Stimulated activated memory B cell treated with anti-CD40 and anti-IgM and Interleukin-4, amounts not matched to agents 10 μg/mL and 1 μg/mL and 100 μg/mL, for 72 hours (primary cell): ENCODE results near the gene DLG2.

Experiments used
- ATAC-seq: fragments of 150-1000 bp; cut with Tn5 transposase; 2 replicates; pipeline ENCODE4 v1.10.0; 2021
- H3K27ac Mint-ChIP-seq: one replicate; pipeline ENCODE4 v1.8.0; 2022; ENCODE audit warnings: mild to moderate bottlenecking, mixed read lengths
- H3K27me3 Mint-ChIP-seq: one replicate; pipeline ENCODE4 v1.8.0; 2022; ENCODE audit warnings: mixed read lengths
- H3K36me3 Mint-ChIP-seq: one replicate; pipeline ENCODE4 v1.8.0; 2022; ENCODE audit warnings: mixed read lengths
- H3K4me1 Mint-ChIP-seq: one replicate; pipeline ENCODE4 v1.8.0; 2022; ENCODE audit warnings: mixed read lengths
- H3K4me3 Mint-ChIP-seq: one replicate; pipeline ENCODE4 v1.8.0; 2022; ENCODE audit warnings: mild to moderate bottlenecking, moderate library complexity, mixed read lengths
- H3K9me3 Mint-ChIP-seq: one replicate; pipeline ENCODE4 v1.8.0; 2022; ENCODE audit warnings: mixed read lengths

The DLG2 gene

GRCh38 chr11:84438565-84438964 is 1188.6 kb downstream of the DLG2 start:
- peaks cover 14% of the 10 kb centered on the region for H3K4me1 Mint-ChIP-seq
- no peaks in the 10 kb centered on the region for H3K36me3 Mint-ChIP-seq
- H3K4me3 Mint-ChIP-seq: no peak overlapping the region
- peaks cover 3% of the 10 kb centered on the region for H3K9me3 Mint-ChIP-seq
- no peak overlapping the region for H3K27ac Mint-ChIP-seq
- no peak for ATAC-seq
- H3K27me3 Mint-ChIP-seq: no peaks in the 10 kb centered on the region

GRCh38 chr11:84437071-84437980 is 1189.8 kb downstream of the DLG2 start:
- peaks cover 14% of the 10 kb centered on the region for H3K4me1 Mint-ChIP-seq
- H3K9me3 Mint-ChIP-seq: peaks cover 3% of the 10 kb centered on the region
- peak overlapping the region; percentile 27 for H3K4me3 Mint-ChIP-seq
- no peaks in the 10 kb centered on the region for H3K36me3 Mint-ChIP-seq
- H3K27me3 Mint-ChIP-seq: no peaks in the 10 kb centered on the region
- peak; percentile 89 for ATAC-seq
- H3K27ac Mint-ChIP-seq: no peak overlapping the region

- Mint-ChIP-seq H3K27ac (no peak overlapping the region), H3K27me3 (no peaks in the 10 kb centered on the region), H3K4me3 (no peak overlapping the region), H3K9me3 (no peaks in the 10 kb centered on the region), H3K4me1 (no peaks in the 10 kb centered on the region), H3K36me3 (no peaks in the 10 kb centered on the region)
- no peak for ATAC-seq
Measured at GRCh38 chr11:84430661-84431060, 1196.5 kb downstream of the DLG2 start.

GRCh38 chr11:84425673-84426072 is 1201.5 kb downstream of the DLG2 start:
- Mint-ChIP-seq H3K9me3 (no peaks in the 10 kb centered on the region), H3K27ac (no peak overlapping the region), H3K36me3 (no peaks in the 10 kb centered on the region), H3K27me3 (no peaks in the 10 kb centered on the region), H3K4me3 (no peak overlapping the region), H3K4me1 (no peaks in the 10 kb centered on the region)
- no peak for ATAC-seq

- Mint-ChIP-seq H3K9me3 (no peaks in the 10 kb centered on the region), H3K27ac (no peak overlapping the region), H3K4me1 (no peaks in the 10 kb centered on the region), H3K27me3 (no peaks in the 10 kb centered on the region), H3K36me3 (no peaks in the 10 kb centered on the region), H3K4me3 (no peak overlapping the region)
- ATAC-seq: no peak
Measured at GRCh38 chr11:84420271-84420670, 1206.9 kb downstream of the DLG2 start.

GRCh38 chr11:84419616-84420015 is 1207.5 kb downstream of the DLG2 start:
- Mint-ChIP-seq H3K4me1 (no peaks in the 10 kb centered on the region), H3K4me3 (no peak overlapping the region), H3K36me3 (no peaks in the 10 kb centered on the region), H3K27ac (no peak overlapping the region), H3K27me3 (no peaks in the 10 kb centered on the region), H3K9me3 (no peaks in the 10 kb centered on the region)
- ATAC-seq: no peak

- Mint-ChIP-seq H3K9me3 (no peaks in the 10 kb centered on the region), H3K4me3 (no peak overlapping the region), H3K4me1 (no peaks in the 10 kb centered on the region), H3K36me3 (no peaks in the 10 kb centered on the region), H3K27ac (no peak overlapping the region), H3K27me3 (no peaks in the 10 kb centered on the region)
- no peak for ATAC-seq
Measured at GRCh38 chr11:84414920-84415319, 1212.2 kb downstream of the DLG2 start.

GRCh38 chr11:84413549-84413948 is 1213.6 kb downstream of the DLG2 start:
- no peaks in the 10 kb centered on the region for H3K9me3 Mint-ChIP-seq
- H3K4me1 Mint-ChIP-seq: no peaks in the 10 kb centered on the region
- no peaks in the 10 kb centered on the region for H3K36me3 Mint-ChIP-seq
- no peak overlapping the region for H3K4me3 Mint-ChIP-seq
- H3K27me3 Mint-ChIP-seq: no peaks in the 10 kb centered on the region
- H3K27ac Mint-ChIP-seq: no peak overlapping the region
- ATAC-seq: no peak

- no peaks in the 10 kb centered on the region for H3K36me3 Mint-ChIP-seq
- H3K9me3 Mint-ChIP-seq: no peaks in the 10 kb centered on the region
- no peaks in the 10 kb centered on the region for H3K27me3 Mint-ChIP-seq
- ATAC-seq: no peak
- no peak overlapping the region for H3K4me3 Mint-ChIP-seq
- H3K4me1 Mint-ChIP-seq: no peaks in the 10 kb centered on the region
- no peak overlapping the region for H3K27ac Mint-ChIP-seq
Measured at GRCh38 chr11:84412862-84413261, 1214.3 kb downstream of the DLG2 start.

- H3K4me1 Mint-ChIP-seq: no peaks in the 10 kb centered on the region
- no peaks in the 10 kb centered on the region for H3K36me3 Mint-ChIP-seq
- no peak overlapping the region for H3K27ac Mint-ChIP-seq
- no peak overlapping the region for H3K4me3 Mint-ChIP-seq
- peaks cover 8% of the 10 kb centered on the region for H3K27me3 Mint-ChIP-seq
- ATAC-seq: no peak
- no peaks in the 10 kb centered on the region for H3K9me3 Mint-ChIP-seq
Measured at GRCh38 chr11:84408946-84409411, 1218.2 kb downstream of the DLG2 start.

GRCh38 chr11:84407091-84407490 is 1220.1 kb downstream of the DLG2 start:
- no peaks in the 10 kb centered on the region for H3K4me1 Mint-ChIP-seq
- no peaks in the 10 kb centered on the region for H3K9me3 Mint-ChIP-seq
- peaks cover 20% of the 10 kb centered on the region for H3K27me3 Mint-ChIP-seq
- H3K27ac Mint-ChIP-seq: no peak overlapping the region
- H3K4me3 Mint-ChIP-seq: no peak overlapping the region
- no peak for ATAC-seq
- H3K36me3 Mint-ChIP-seq: no peaks in the 10 kb centered on the region

- H3K27ac Mint-ChIP-seq: no peak overlapping the region
- no peaks in the 10 kb centered on the region for H3K9me3 Mint-ChIP-seq
- H3K4me3 Mint-ChIP-seq: no peak overlapping the region
- H3K4me1 Mint-ChIP-seq: no peaks in the 10 kb centered on the region
- H3K36me3 Mint-ChIP-seq: no peaks in the 10 kb centered on the region
- peaks cover 3% of the 10 kb centered on the region for H3K27me3 Mint-ChIP-seq
- peak; percentile 48 for ATAC-seq
Measured at GRCh38 chr11:84398017-84398626, 1229.0 kb downstream of the DLG2 start.

- Mint-ChIP-seq H3K4me1 (no peaks in the 10 kb centered on the region), H3K9me3 (no peaks in the 10 kb centered on the region), H3K27me3 (no peaks in the 10 kb centered on the region), H3K4me3 (no peak overlapping the region), H3K27ac (no peak overlapping the region), H3K36me3 (no peaks in the 10 kb centered on the region)
- no peak for ATAC-seq
Measured at GRCh38 chr11:84396521-84396920, 1230.6 kb downstream of the DLG2 start.

- H3K4me1 Mint-ChIP-seq: no peaks in the 10 kb centered on the region
Measured at GRCh38 chr11:84390441-84391078, 1236.6 kb downstream of the DLG2 start.

GRCh38 chr11:84389696-84390095 is 1237.4 kb downstream of the DLG2 start:
- no peak overlapping the region for H3K4me3 Mint-ChIP-seq
- no peaks in the 10 kb centered on the region for H3K36me3 Mint-ChIP-seq
- H3K4me1 Mint-ChIP-seq: no peaks in the 10 kb centered on the region
- H3K9me3 Mint-ChIP-seq: no peaks in the 10 kb centered on the region
- no peak overlapping the region for H3K27ac Mint-ChIP-seq
- H3K27me3 Mint-ChIP-seq: no peaks in the 10 kb centered on the region
- no peak for ATAC-seq

More at GRCh38 chr11:84390441-84391078, 1236.6 kb downstream of the DLG2 start:
- H3K4me3 Mint-ChIP-seq: no peak overlapping the region
- H3K9me3 Mint-ChIP-seq: no peaks in the 10 kb centered on the region
- ATAC-seq: no peak
- H3K27me3 Mint-ChIP-seq: no peaks in the 10 kb centered on the region
- H3K27ac Mint-ChIP-seq: no peak overlapping the region
- no peaks in the 10 kb centered on the region for H3K36me3 Mint-ChIP-seq
